ENCODE results near the gene NUDT16L1. TPM values are rescaled to one million over a fixed set of nuclear protein-coding genes. Genes with fewer than 3 reads are reported as not detected.

NUDT16L1 gene
- total and polyA plus RNA-seq, 2 of the 4 experiments (the other 2 are of a cell fraction): 22.9 to 44.3 TPM

GRCh38 chr16:4685776-4686496 is 7.4 kb upstream of the NUDT16L1 start:
- H3K14ac ChIP-seq (replicated peaks; ENCODE audit: low read depth, low read length): no peak overlapping the region
- peaks cover 64% of the 10 kb centered on the region for H3K36me3 ChIP-seq (ENCODE audit: control insufficient read depth, insufficient read depth, low read length)
- H3K4me3 ChIP-seq (ENCODE audit: insufficient read depth, low read depth, low read length): no peak overlapping the region
- no peak overlapping the region for H3K4me2 ChIP-seq (ENCODE audit: low read depth, low read length)
- no peaks in the 10 kb centered on the region for H3K27me3 ChIP-seq (ENCODE audit: control insufficient read depth, insufficient read depth, low read length)
- H3K27ac ChIP-seq (ENCODE audit: insufficient read depth, low read length): no peak overlapping the region
- H3K18ac ChIP-seq (ENCODE audit: low read depth, low read length): no peak overlapping the region
- no peak overlapping the region for H2AK9ac ChIP-seq (replicated peaks; ENCODE audit: low read depth, low read length, poor library complexity)
- H2BK120ac ChIP-seq (ENCODE audit: low read depth, low read length): no peak overlapping the region
- no peaks in the 10 kb centered on the region for H3K9me3 ChIP-seq (ENCODE audit: control insufficient read depth, insufficient read depth, low read length)
- no peak overlapping the region for H2BK15ac ChIP-seq (ENCODE audit: low read depth, low read length)
- no peak overlapping the region for H4K8ac ChIP-seq (ENCODE audit: low read depth in 2 of 2, low read length in 2 of 2)
- H2AK5ac ChIP-seq (ENCODE audit: low read depth, low read length): no peak overlapping the region
- H2AFZ ChIP-seq (replicated peaks; ENCODE audit: low read length, poor library complexity): no peak overlapping the region
- H2BK5ac ChIP-seq (ENCODE audit: low read depth, low read length, poor library complexity, severe bottlenecking): no peak overlapping the region
- BruUV-seq (replicated peaks): no TSS peak
- H4K5ac ChIP-seq (ENCODE audit: low read depth, low read length): no peak overlapping the region
- DNase-seq: no peak
- H3K79me1 ChIP-seq (ENCODE audit: low read depth in 1 of 2, low read length in 2 of 2): 0 out of 4 replicates have a peak, but pooled peaks cover 0 to 2% of the 10 kb centered on the region in 2 experiments
- WGBS, 2 experiments (ENCODE audit: extremely low coverage in 2 of 2, insufficient read length in 1 of 2): 98% methylated on average over 28 of the region's 38 CpGs; no CpG with 5 or more reads in 1 of the 2 experiments
- no peaks in the 10 kb centered on the region for H3K4me1 ChIP-seq (ENCODE audit: control insufficient read depth, insufficient read depth, low read length)
- POLR2A ChIA-PET (ENCODE audit: unreplicated experiment): no interaction called here
- intact Hi-C loops (cut with micrococcal nuclease) (no loop called here), in situ Hi-C loops (cut with MboI; ENCODE audit: low sequenced_read_pairs) (no loop called here), dilution Hi-C loops (cut with HindIII; ENCODE audit: low sequenced_read_pairs, unreplicated experiment) (no loop called here)
- no peak overlapping the region for H3K9ac ChIP-seq (ENCODE audit: low read depth, low read length)
- no peak overlapping the region for H3K23ac ChIP-seq (ENCODE audit: low read depth, low read length)
- H3K4ac ChIP-seq (ENCODE audit: low read depth, low read length): no peak overlapping the region
- no peaks in the 10 kb centered on the region for H3K9me1 ChIP-seq (ENCODE audit: insufficient read depth, low read length)
- no peak for ATAC-seq (ENCODE audit: low read depth)
- no peaks in the 10 kb centered on the region; the same call in none of the 2 replicates for H4K20me1 ChIP-seq (ENCODE audit: insufficient read depth, low read length)
- CTCF ChIA-PET: no interaction called here
- no peak overlapping the region for H3K56ac ChIP-seq (ENCODE audit: extremely low read depth, insufficient read depth, low read length)
- no peak for TF ChIP-seq CEBPB (IDR thresholded peaks at IDR 0.05; ENCODE audit: low read depth, low read length)
- no peak for TF ChIP-seq SMC3 (IDR thresholded peaks at IDR 0.05; ENCODE audit: low read depth, low read length)
- TF ChIP-seq MAFK (IDR thresholded peaks at IDR 0.05; ENCODE audit: low read depth, low read length): no peak
- no peak for TF ChIP-seq FOS (IDR thresholded peaks at IDR 0.05; ENCODE audit: low read depth, low read length)
- TF ChIP-seq, protein P1, sequence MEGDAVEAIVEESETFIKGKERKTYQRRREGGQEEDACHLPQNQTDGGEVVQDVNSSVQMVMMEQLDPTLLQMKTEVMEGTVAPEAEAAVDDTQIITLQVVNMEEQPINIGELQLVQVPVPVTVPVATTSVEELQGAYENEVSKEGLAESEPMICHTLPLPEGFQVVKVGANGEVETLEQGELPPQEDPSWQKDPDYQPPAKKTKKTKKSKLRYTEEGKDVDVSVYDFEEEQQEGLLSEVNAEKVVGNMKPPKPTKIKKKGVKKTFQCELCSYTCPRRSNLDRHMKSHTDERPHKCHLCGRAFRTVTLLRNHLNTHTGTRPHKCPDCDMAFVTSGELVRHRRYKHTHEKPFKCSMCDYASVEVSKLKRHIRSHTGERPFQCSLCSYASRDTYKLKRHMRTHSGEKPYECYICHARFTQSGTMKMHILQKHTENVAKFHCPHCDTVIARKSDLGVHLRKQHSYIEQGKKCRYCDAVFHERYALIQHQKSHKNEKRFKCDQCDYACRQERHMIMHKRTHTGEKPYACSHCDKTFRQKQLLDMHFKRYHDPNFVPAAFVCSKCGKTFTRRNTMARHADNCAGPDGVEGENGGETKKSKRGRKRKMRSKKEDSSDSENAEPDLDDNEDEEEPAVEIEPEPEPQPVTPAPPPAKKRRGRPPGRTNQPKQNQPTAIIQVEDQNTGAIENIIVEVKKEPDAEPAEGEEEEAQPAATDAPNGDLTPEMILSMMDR (conservative IDR thresholded peaks at IDR 0.05; ENCODE audit: low read depth, low read length): no peak
- TF ChIP-seq BHLHE40 (IDR thresholded peaks at IDR 0.05; ENCODE audit: low read depth, low read length): no peak
- TF ChIP-seq USF2 (IDR thresholded peaks at IDR 0.05; ENCODE audit: low read depth, low read length): no peak
- no peak for TF ChIP-seq MXI1 (IDR thresholded peaks at IDR 0.05; ENCODE audit: borderline replicate concordance, low read depth, low read length)
- TF ChIP-seq MAZ (IDR thresholded peaks at IDR 0.05; ENCODE audit: borderline replicate concordance, low read depth, low read length): no peak
- no peak for TF ChIP-seq RCOR1 (IDR thresholded peaks at IDR 0.05; ENCODE audit: insufficient replicate concordance, low read length)
- TF ChIP-seq, protein P2, sequence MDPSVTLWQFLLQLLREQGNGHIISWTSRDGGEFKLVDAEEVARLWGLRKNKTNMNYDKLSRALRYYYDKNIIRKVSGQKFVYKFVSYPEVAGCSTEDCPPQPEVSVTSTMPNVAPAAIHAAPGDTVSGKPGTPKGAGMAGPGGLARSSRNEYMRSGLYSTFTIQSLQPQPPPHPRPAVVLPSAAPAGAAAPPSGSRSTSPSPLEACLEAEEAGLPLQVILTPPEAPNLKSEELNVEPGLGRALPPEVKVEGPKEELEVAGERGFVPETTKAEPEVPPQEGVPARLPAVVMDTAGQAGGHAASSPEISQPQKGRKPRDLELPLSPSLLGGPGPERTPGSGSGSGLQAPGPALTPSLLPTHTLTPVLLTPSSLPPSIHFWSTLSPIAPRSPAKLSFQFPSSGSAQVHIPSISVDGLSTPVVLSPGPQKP (IDR thresholded peaks at IDR 0.05; ENCODE audit: borderline replicate concordance, low read depth, low read length): no peak
- TF ChIP-seq CHD1 (IDR thresholded peaks at IDR 0.05; ENCODE audit: low read depth, low read length): no peak
- TF ChIP-seq RFX5 (IDR thresholded peaks at IDR 0.05; ENCODE audit: low read depth, low read length): no peak
- no peak overlapping the region for H4K91ac ChIP-seq (ENCODE audit: insufficient read depth, low read depth, low read length)
- no peak overlapping the region for H2BK20ac ChIP-seq (ENCODE audit: low read depth, low read length)
